ENCODE data around the gene WDR73.

Gene WDR73

DNA sequence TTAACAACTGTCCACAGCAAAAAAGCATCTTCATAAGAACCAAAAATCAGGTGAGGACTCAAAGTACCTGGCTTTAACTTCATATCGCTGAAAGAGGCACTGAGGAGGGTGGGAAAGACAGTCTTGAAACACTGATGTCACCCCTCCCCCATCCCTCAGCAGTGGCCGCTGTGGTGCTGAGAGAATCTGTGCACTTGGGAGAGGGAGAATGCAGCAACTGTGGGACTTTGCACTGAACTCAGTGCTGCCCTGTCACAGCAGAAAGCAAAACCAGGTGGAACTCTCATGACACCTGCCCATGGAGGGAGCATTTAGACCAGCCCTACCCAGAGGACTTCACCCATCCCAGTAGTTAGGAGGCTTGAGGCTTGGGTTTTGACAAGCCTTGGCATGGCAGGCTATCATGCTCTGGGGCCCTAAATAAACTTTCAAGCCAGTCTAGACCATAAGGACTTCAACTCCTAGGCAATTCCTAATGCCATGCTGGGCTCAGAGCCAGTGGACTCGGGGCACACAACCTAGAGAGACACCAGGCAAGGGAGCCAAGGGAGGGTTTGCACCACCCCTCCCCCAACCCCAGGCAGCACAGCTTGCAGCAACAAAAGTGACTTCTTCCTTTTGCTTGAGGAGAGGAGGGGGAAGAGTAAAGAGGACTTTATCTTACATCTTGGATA lies 59.3 kb downstream of the WDR73 start:
- no peaks in the 10 kb centered on the region for H3K27me3 ChIP-seq (ENCODE audit: control insufficient read depth in 1 of 2, insufficient read depth in 2 of 2, low read length in 2 of 2)
- H3K36me3 ChIP-seq (ENCODE audit: control insufficient read depth in 1 of 2, insufficient read depth in 2 of 2, low read length in 2 of 2) = no peaks in the 10 kb centered on the region
- no peak overlapping the region for H3K27ac ChIP-seq (ENCODE audit: low read depth, low read length)
- peak overlapping the region in 1 of 2 donors; percentile 4 for H3K4me3 ChIP-seq (ENCODE audit: low read depth in 1 of 2, low read length in 2 of 2)
- H3K9me3 ChIP-seq (ENCODE audit: control insufficient read depth in 1 of 2, low read length in 2 of 2) = no peaks in the 10 kb centered on the region
- no peak overlapping the region for H3K9ac ChIP-seq (ENCODE audit: low read depth in 1 of 2, low read length in 2 of 2)
- H3K4me1 ChIP-seq (ENCODE audit: control insufficient read depth in 1 of 2, insufficient read depth in 2 of 2, low read length in 2 of 2) = peaks cover 6 to 11% of the 10 kb centered on the region in 2 donors

DNA sequence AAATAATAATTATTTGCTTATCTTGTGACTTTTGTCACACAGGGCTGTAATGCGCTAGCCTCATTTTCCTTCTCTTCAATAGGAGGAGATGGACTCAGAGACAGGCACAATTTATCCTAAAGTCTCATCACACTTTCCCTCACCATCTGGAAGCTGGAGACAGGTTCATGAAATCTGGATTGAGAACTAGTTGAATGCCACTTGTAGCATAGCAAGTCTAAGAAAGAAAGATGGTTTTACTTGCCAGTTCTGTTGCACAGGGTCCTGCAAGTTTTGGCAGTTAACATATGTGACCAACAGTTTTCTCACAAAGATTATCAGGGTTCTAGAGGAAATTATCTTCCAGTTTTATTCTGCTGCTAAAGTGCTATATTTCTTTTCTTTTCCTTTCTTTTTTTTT lies 62.3 kb downstream of the WDR73 start:
- Histone ChIP-seq H3K9ac (ENCODE audit: low read depth in 1 of 2, low read length in 2 of 2) (no peak overlapping the region), H3K4me1 (ENCODE audit: control insufficient read depth in 1 of 2, insufficient read depth in 2 of 2, low read length in 2 of 2) (peaks cover 5 to 15% of the 10 kb centered on the region in 2 donors), H3K27ac (ENCODE audit: low read depth, low read length) (no peak overlapping the region), H3K36me3 (ENCODE audit: control insufficient read depth in 1 of 2, insufficient read depth in 2 of 2, low read length in 2 of 2) (no peaks in the 10 kb centered on the region), H3K9me3 (ENCODE audit: control insufficient read depth in 1 of 2, low read length in 2 of 2) (no peaks in the 10 kb centered on the region), H3K27me3 (ENCODE audit: control insufficient read depth in 1 of 2, insufficient read depth in 2 of 2, low read length in 2 of 2) (no peaks in the 10 kb centered on the region), H3K4me3 (ENCODE audit: low read depth in 1 of 2, low read length in 2 of 2) (no peak overlapping the region)

DNA sequence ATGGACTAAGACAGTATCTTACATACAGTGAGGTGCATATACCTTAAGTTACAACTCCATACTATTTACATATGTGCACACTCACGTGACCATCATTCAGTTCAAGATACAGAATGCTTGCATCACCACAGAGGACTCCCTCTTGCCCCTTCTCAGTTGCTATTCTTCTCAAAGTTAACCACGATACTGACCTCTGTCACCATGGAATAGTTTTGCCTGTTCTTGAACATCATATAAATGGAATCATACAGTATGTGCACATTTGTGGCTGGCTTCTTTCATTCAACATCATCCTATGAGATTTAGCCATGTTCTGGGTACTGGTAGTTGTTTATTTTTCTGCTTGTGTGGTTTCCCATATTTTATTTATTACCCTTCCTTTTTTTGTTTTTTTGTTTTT lies 63.7 kb downstream of the WDR73 start:
- H3K9ac ChIP-seq (ENCODE audit: low read depth in 1 of 2, low read length in 2 of 2) = no peak overlapping the region
- no peaks in the 10 kb centered on the region for H3K9me3 ChIP-seq (ENCODE audit: control insufficient read depth in 1 of 2, low read length in 2 of 2)
- H3K27me3 ChIP-seq (ENCODE audit: control insufficient read depth in 1 of 2, insufficient read depth in 2 of 2, low read length in 2 of 2) = no peaks in the 10 kb centered on the region
- H3K4me3 ChIP-seq (ENCODE audit: low read depth in 1 of 2, low read length in 2 of 2) = no peak overlapping the region
- H3K27ac ChIP-seq (ENCODE audit: low read depth, low read length) = no peak overlapping the region
- H3K4me1 ChIP-seq (ENCODE audit: control insufficient read depth in 1 of 2, insufficient read depth in 2 of 2, low read length in 2 of 2) = peaks cover 5 to 15% of the 10 kb centered on the region in 2 donors
- H3K36me3 ChIP-seq (ENCODE audit: control insufficient read depth in 1 of 2, insufficient read depth in 2 of 2, low read length in 2 of 2) = no peaks in the 10 kb centered on the region
